ENCODE data around the gene EN2.

The EN2 gene

DNA sequence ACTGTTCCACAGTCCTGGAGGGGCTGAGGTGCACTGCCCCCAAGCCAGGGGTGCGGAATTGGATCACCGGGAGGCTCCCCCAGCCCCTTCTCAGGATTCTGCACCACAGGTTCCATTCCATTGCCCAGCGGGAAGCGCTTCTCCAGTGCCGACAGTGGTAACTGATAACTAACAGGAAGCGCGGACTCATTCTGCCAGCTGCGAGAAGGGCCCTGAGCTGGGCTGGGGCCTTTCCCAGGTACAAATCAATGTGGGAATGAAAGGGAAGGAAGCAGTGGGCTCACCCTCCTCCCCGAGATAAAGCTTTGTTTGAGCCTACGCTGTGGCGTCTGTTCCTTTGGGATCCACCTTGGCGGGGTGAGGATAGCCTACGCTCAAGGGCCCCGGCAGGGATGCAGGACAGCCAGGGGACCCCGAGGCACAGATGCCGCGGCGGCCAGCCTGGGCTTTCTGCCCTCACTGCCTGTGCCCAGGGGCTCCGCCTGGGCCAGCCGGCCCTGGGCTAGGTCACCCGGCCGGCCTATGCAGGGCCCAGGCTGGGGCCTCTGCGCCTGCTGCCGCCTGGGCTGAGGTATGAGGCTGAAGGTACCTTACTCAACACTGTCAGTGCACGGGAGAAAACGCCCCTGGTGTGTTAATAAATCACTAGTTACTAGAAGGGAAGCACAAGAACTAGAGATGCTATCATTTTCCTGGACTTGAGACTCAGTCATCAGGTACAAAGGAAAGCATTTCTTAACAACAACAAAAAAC is 39.4 kb downstream of the EN2 start:
- DNase-seq (ENCODE audit: insufficient read length, low spot score) (no peak), FAIRE-seq (no peak)
- TF ChIP-seq PAX5 (IDR thresholded peaks at IDR 0.05; ENCODE audit: insufficient read depth, low read length, severe bottlenecking) (no peak), SPI1 (IDR thresholded peaks at IDR 0.05; ENCODE audit: low read depth, low read length) (no peak)

DNA sequence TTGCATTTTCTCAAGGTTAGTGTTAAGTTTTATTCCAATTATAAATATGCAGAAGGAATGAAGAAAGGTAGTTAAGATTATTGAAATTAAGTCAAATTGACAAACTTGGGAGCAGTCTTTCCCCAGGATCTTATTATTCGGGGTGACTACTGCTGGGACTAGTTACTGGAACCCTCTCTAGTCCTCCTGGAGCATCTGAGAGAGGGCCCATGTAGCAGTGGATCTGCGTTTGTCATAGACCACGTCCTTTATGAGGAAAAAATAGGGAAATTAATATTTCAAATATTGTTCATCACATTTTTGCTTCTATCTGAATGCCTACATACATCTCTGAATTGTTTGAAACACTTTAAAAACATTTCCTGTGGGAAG is 47.5 kb downstream of the EN2 start:
- DNase-seq (ENCODE audit: insufficient read length, low spot score), result no peak
- no peak for FAIRE-seq
- TF ChIP-seq TAF1 (IDR thresholded peaks at IDR 0.05; ENCODE audit: low read depth, low read length) (no peak), PAX5 (IDR thresholded peaks at IDR 0.05; ENCODE audit: insufficient read depth, low read length, severe bottlenecking) (no peak), SPI1 (IDR thresholded peaks at IDR 0.05; ENCODE audit: low read depth, low read length) (no peak), POLR2AphosphoS5 (IDR thresholded peaks at IDR 0.05; ENCODE audit: low read depth, low read length) (no peak), POLR2A (IDR thresholded peaks at IDR 0.05; ENCODE audit: low read depth, low read length) (no peak), POU2F2 (IDR thresholded peaks at IDR 0.05; ENCODE audit: low read depth, low read length) (no peak)

DNA sequence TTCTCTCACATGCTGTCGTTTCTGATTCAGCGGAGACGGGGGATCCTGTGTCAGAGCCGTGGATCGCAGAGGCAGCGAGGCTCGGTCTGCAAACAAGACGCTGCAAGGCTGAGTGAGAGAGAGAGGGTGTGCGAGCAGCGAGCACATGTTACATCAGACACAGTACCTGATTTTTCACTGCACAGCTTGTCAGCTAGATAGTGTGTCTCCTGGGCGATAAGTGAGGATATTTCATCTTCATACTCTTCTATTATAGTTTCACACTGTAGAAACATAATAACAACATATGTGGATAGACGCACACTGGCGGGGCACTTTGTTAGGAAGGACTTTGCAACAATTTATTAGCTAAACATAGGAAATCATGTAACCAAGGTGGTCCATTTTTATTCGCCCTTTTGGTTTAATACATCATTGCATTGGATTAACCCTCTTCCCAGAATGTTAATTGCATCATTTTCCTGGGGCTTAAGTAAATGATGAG is 49.0 kb downstream of the EN2 start:
- no peak for DNase-seq (ENCODE audit: insufficient read length, low spot score)
- FAIRE-seq, result no peak
- TF ChIP-seq SPI1 (IDR thresholded peaks at IDR 0.05; ENCODE audit: low read depth, low read length), result no peak; the same call in 1 of the 2 replicates

DNA sequence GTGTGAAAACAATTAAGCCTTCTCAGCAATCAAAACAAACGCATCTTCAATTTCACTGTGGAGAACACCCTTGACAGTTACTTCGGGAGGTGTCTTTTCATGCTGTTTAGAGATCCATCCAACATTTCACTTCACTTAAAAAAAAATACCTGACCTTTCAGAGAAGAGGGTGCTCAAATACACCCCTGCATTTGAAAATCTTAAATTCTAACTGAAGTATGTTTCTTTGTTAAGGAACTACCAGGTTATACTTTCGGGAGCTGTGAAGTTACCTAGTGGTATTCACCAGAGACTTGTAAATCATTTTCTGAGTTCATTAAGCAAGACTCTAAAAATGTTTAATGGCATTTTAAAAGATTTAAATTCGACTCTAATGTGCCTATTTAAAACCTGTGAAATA is 49.6 kb downstream of the EN2 start:
- FAIRE-seq (no peak), DNase-seq (ENCODE audit: insufficient read length, low spot score) (no peak)
- no peak for TF ChIP-seq POU2F2 (IDR thresholded peaks at IDR 0.05; ENCODE audit: low read depth, low read length)

DNA sequence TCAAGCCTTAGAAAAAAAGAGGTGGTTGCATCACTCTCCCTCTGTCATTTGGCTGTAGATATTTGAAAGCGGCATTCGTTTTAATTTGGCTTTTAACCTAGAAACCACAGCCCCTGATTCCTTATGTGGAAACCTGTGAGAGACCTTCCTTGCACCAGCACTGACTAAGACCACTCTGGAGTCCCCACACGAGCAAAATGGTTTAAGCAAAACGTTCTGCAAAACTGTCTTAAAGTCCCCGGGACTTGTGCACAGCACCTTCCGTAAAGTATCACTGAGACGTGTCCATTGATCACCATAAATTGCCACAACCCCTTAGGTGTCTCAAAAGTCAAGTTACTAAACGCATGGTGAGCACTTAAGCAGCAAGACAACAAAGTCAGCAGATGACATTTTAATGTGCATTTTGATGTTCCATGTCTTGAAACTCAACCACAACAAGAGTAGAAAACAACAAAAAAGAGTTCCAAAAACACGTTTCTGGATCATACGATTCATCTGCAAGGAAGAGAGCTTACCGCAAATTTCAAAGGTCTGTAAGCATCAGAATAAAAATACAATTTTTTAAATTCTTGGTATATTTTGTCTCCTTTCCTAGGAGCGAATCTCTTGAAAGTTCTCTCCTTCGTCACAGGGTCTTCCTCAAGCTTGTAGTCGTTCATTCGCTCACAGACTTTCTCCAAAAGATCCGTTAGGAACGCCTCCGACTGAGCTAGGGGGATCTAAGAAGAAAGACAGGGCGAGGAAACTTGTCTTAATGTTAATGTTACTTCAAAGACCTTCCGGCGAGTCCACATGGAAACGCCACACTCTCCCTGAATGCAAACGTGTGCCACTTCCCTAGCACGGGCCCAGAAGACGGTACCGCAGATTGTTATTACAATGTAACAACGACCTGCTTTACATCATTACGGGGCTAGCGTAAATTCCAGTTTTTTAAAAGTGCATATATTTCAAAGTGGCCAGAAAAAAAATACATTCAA is 50.7 kb downstream of the EN2 start:
- no peak for FAIRE-seq
- TF ChIP-seq POU2F2 (IDR thresholded peaks at IDR 0.05; ENCODE audit: low read depth, low read length) (no peak), POLR2A (IDR thresholded peaks at IDR 0.05; ENCODE audit: low read depth, low read length) (no peak), SPI1 (IDR thresholded peaks at IDR 0.05; ENCODE audit: low read depth, low read length) (no peak), PAX5 (IDR thresholded peaks at IDR 0.05; ENCODE audit: insufficient read depth, low read length, severe bottlenecking) (no peak), TAF1 (IDR thresholded peaks at IDR 0.05; ENCODE audit: low read depth, low read length) (no peak), POLR2AphosphoS5 (IDR thresholded peaks at IDR 0.05; ENCODE audit: low read depth, low read length) (no peak)
- no peak for DNase-seq (ENCODE audit: insufficient read length, low spot score)

DNA sequence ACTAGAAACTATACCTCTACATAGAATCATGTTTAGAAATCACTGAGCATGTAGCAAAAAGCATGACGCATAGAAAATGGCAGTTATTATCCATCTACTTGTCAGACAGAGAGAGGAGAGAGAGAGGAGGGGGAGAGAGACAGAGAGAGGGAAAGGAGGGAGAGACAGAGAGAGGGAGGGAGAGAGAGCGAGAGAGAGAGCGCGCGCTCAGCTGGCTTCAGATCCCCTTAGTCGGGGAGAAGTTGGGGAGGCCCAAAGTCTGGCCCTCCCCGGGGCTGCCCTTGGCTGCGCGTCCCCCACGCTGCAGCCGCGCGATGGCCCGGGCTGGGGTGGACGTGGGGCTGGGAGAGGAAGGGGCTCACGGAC is 51.4 kb downstream of the EN2 start:
- DNase-seq (ENCODE audit: insufficient read length, low spot score) (no peak), FAIRE-seq (no peak)
- no peak for TF ChIP-seq POLR2A (IDR thresholded peaks at IDR 0.05; ENCODE audit: low read depth, low read length)
- no peak for TF ChIP-seq POLR2AphosphoS5 (IDR thresholded peaks at IDR 0.05; ENCODE audit: low read depth, low read length)
- TF ChIP-seq POU2F2 (IDR thresholded peaks at IDR 0.05; ENCODE audit: low read depth, low read length), result no peak
- TF ChIP-seq SPI1 (IDR thresholded peaks at IDR 0.05; ENCODE audit: low read depth, low read length), result no peak
- TF ChIP-seq TAF1 (IDR thresholded peaks at IDR 0.05; ENCODE audit: low read depth, low read length), result no peak
- no peak for TF ChIP-seq PAX5 (IDR thresholded peaks at IDR 0.05; ENCODE audit: insufficient read depth, low read length, severe bottlenecking)

DNA sequence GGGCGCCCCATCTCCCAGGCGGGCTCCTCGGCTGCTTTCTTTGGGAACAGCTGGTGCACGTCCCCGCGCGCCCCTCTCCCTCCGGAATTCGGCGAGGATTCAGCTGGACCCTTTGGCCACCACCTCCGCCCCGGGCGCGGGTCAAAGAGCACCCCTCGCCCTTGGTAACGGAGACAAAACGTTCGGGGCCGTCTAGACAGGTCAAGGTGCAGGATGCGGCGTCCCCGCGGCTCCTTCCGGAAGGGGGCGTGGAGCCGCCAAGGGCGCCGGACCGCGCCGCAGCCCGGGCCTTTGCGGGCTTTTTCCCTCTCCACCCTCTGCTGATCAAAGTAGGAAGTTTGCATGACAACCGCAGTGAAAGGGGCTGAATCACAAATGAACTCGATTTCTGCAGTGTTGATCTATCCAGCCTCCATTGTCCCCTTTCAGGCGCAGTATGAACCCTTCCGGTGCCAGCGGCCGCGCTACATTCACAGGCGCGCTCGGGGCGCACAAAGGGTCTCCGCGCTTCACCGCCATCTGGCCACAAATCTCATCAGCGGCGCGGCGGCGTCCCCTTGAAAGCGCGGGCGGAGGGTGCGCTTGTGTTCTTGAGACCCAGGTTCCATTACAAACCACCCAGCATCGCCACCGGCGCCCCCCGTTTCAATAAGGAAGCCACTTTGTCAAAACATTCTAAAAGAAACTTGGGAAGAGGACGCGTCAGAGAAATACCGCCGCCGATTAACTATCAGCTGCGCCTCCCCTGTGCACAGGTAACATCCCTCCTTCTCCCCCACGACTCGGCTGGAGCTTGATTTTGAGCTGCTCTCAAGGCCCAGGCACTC is 52.0 kb downstream of the EN2 start:
- no peak for TF ChIP-seq POU2F2 (IDR thresholded peaks at IDR 0.05; ENCODE audit: low read depth, low read length)
- TF ChIP-seq PAX5 (IDR thresholded peaks at IDR 0.05; ENCODE audit: insufficient read depth, low read length, severe bottlenecking), result no peak
- no peak for TF ChIP-seq SPI1 (IDR thresholded peaks at IDR 0.05; ENCODE audit: low read depth, low read length)
- no peak for TF ChIP-seq POLR2A (IDR thresholded peaks at IDR 0.05; ENCODE audit: low read depth, low read length)
- TF ChIP-seq TAF1 (IDR thresholded peaks at IDR 0.05; ENCODE audit: low read depth, low read length), result no peak
- DNase-seq (ENCODE audit: insufficient read length, low spot score) (no peak), FAIRE-seq (no peak)

DNA sequence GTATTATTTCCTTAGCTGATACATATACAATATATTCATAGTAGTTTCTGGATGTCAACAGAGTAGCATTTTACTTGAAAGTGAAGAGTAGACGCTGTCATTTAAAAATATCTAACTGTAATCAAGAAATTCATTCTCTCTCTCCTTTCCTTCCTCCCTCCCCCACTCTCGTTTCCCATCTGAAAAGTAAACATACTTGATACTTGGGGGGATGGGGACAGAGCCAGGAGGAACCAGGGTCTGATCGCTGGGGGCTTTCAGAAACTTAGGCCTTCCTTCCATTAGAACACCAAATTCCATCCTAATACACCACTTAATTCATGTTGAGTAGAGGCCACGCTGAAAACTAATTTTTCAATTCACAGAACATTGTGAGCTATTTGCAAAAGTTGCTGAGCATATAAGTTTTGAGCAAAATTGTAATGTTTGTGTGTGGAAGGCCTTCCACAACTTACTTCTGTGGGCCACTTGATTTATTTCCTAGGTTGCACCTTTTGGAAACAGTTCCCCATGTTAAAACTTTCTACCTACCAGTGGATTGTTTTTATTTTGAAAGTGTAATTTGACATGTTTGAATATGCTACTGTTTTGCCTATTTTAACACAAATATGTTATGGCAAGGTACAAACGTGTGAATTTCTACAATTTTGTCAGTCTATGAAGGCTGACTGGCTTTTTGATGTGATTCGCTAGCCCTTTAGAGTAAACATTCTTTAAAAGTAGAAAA is 53.2 kb downstream of the EN2 start:
- TF ChIP-seq SPI1 (IDR thresholded peaks at IDR 0.05; ENCODE audit: low read depth, low read length) (no peak), POU2F2 (IDR thresholded peaks at IDR 0.05; ENCODE audit: low read depth, low read length) (no peak), POLR2AphosphoS5 (IDR thresholded peaks at IDR 0.05; ENCODE audit: low read depth, low read length) (no peak), TAF1 (IDR thresholded peaks at IDR 0.05; ENCODE audit: low read depth, low read length) (no peak)
- FAIRE-seq (no peak), DNase-seq (ENCODE audit: insufficient read length, low spot score) (no peak)

DNA sequence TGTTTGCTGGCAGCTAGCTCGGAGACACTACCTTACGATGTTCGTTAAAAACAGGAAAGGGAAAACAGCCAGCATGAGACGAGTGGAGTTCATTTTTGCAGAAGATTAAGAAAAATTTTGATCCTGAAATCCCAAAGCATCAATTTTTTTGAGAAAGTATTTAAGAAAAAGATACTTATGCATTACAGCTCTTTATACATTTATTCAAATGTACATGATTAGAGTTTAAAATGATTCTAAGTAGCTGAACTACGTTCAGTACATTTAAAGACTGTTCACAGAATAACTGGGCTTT is 53.7 kb downstream of the EN2 start:
- TF ChIP-seq POU2F2 (IDR thresholded peaks at IDR 0.05; ENCODE audit: low read depth, low read length) (no peak), PAX5 (IDR thresholded peaks at IDR 0.05; ENCODE audit: insufficient read depth, low read length, severe bottlenecking) (no peak), TAF1 (IDR thresholded peaks at IDR 0.05; ENCODE audit: low read depth, low read length) (no peak), POLR2A (IDR thresholded peaks at IDR 0.05; ENCODE audit: low read depth, low read length) (no peak), SPI1 (IDR thresholded peaks at IDR 0.05; ENCODE audit: low read depth, low read length) (no peak), POLR2AphosphoS5 (IDR thresholded peaks at IDR 0.05; ENCODE audit: low read depth, low read length) (no peak)
- no peak for DNase-seq (ENCODE audit: insufficient read length, low spot score)
- no peak for FAIRE-seq
